ENCODE data around the gene EML6.

The EML6 gene

DNA sequence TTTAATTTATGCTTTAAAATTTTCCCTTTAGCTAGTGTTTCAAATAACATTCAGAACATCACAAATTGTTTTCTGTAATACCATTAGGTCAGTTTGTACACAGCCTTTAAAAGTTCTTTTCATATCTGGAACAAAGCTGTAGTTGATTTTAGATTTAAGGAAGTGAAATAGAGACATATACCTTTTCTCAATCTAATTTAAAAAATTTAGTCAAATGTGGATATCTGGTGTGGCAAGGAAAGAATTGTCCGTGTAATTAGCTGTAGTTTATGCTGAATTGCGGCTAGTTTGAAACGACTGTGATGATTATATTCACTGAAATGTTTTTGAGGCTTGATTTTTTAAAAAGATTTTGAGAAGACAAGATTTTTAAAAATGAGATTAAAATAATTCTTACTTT, 59.9 kb downstream of the EML6 start:
- Mint-ChIP-seq H3K27ac (no peak overlapping the region), H3K4me1 (ENCODE audit: low read depth) (no peaks in the 10 kb centered on the region), H3K36me3 (ENCODE audit: low read depth) (no peaks in the 10 kb centered on the region), H3K9me3 (no peaks in the 10 kb centered on the region), H3K27me3 (ENCODE audit: low read depth) (no peaks in the 10 kb centered on the region), H3K4me3 (no peak overlapping the region)

GRCh38 chr2:54787270-54787669, 63.8 kb downstream of the EML6 start:
- H3K27ac Mint-ChIP-seq = no peak overlapping the region
- H3K9me3 Mint-ChIP-seq = no peaks in the 10 kb centered on the region
- no peaks in the 10 kb centered on the region for H3K4me1 Mint-ChIP-seq (ENCODE audit: low read depth)
- H3K27me3 Mint-ChIP-seq (ENCODE audit: low read depth) = no peaks in the 10 kb centered on the region
- no peak overlapping the region for H3K4me3 Mint-ChIP-seq
- no peaks in the 10 kb centered on the region for H3K36me3 Mint-ChIP-seq (ENCODE audit: low read depth)

DNA sequence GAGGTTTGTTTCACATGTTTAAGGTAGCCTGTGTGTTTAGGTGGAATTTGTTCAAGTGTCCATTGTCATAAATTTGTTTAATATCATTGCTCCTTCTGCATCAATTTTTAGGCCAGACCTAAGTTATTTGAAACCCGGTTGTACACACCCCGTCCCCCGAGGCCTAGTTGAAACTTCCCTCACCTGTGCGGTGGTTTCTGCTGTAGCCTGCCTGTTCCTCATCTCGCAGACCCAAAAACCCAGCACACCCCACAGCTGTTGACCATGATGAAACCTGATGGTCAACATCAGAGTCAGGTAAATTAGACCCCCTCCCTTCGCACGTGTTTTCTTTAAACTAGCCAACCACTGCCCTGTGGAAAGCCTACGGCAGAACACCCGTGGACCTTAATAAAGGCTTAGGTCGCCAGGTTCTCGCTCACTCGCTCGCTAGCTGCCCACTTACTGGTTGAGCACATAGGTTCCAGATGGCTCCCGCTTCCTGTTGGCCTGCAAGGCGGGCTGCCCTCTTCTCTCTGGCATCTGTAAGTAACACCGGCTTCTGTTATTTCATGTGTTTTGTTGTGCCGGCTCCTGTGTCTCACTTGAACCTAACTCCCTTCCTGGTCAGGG, 64.4 kb downstream of the EML6 start:
- Mint-ChIP-seq H3K27ac (no peak overlapping the region), H3K4me1 (ENCODE audit: low read depth) (no peaks in the 10 kb centered on the region), H3K9me3 (no peaks in the 10 kb centered on the region), H3K36me3 (ENCODE audit: low read depth) (no peaks in the 10 kb centered on the region), H3K4me3 (no peak overlapping the region), H3K27me3 (ENCODE audit: low read depth) (no peaks in the 10 kb centered on the region)

DNA sequence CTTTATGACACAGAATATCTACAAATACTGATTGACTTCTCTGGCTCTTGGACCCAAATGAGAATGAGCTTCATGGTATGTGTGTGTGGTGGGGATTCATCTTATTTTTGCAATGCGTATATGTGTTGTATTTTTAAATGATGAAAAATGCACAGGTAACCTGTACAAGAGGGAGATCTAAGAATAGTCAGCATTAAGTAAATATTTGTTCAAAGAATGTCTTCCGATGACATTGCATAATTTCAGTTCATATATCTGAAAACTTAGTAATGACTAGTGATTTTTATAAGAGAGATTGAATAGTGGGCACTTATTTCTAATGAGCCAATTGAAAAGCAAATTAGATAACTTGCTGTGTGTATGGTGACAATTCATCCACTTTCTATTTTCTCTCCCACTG, 66.4 kb downstream of the EML6 start:
- Mint-ChIP-seq H3K4me3 (no peak overlapping the region), H3K9me3 (no peaks in the 10 kb centered on the region), H3K27me3 (ENCODE audit: low read depth) (peaks cover 3% of the 10 kb centered on the region)

DNA sequence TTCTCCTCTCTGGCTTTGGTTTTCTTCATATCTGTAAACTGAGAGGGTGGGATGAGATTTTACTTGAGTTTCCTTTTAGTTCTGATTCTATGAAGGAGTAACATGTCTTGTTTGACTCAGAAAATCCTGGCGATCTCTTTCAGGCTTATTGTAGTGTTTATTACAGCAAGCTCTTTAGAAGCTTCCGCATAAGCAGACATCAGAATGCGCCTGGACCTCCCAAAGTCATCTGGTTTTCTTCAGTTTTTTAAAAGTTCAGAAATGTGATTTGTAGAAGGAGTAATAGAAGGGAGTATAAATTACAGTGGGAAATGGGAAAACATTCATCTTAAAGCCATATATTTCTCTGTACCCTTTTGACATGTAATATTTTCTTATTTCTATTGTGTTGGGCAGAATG, 68.4 kb downstream of the EML6 start:
- no peak overlapping the region for H3K27ac Mint-ChIP-seq
- no peaks in the 10 kb centered on the region for H3K36me3 Mint-ChIP-seq (ENCODE audit: low read depth)
- no peaks in the 10 kb centered on the region for H3K4me1 Mint-ChIP-seq (ENCODE audit: low read depth)
- H3K4me3 Mint-ChIP-seq = no peak overlapping the region
- peaks cover 3% of the 10 kb centered on the region for H3K27me3 Mint-ChIP-seq (ENCODE audit: low read depth)
- H3K9me3 Mint-ChIP-seq = no peaks in the 10 kb centered on the region

More for the DNA sequence above, 66.4 kb downstream of the EML6 start:
- no peak overlapping the region for H3K27ac Mint-ChIP-seq
- H3K36me3 Mint-ChIP-seq (ENCODE audit: low read depth) = no peaks in the 10 kb centered on the region
- H3K4me1 Mint-ChIP-seq (ENCODE audit: low read depth) = no peaks in the 10 kb centered on the region

GRCh38 chr2:54797307-54797706, 73.8 kb downstream of the EML6 start:
- H3K36me3 Mint-ChIP-seq (ENCODE audit: low read depth) = no peaks in the 10 kb centered on the region
- no peak overlapping the region for H3K4me3 Mint-ChIP-seq
- H3K27me3 Mint-ChIP-seq (ENCODE audit: low read depth) = peaks cover 3% of the 10 kb centered on the region
- no peak overlapping the region for H3K27ac Mint-ChIP-seq
- no peaks in the 10 kb centered on the region for H3K9me3 Mint-ChIP-seq
- H3K4me1 Mint-ChIP-seq (ENCODE audit: low read depth) = no peaks in the 10 kb centered on the region

GRCh38 chr2:54801352-54801751, 77.9 kb downstream of the EML6 start:
- Mint-ChIP-seq H3K27ac (no peak overlapping the region), H3K36me3 (ENCODE audit: low read depth) (no peaks in the 10 kb centered on the region), H3K4me3 (no peak overlapping the region), H3K27me3 (ENCODE audit: low read depth) (no peaks in the 10 kb centered on the region), H3K4me1 (ENCODE audit: low read depth) (peaks cover 2% of the 10 kb centered on the region), H3K9me3 (peaks cover 5% of the 10 kb centered on the region)

DNA sequence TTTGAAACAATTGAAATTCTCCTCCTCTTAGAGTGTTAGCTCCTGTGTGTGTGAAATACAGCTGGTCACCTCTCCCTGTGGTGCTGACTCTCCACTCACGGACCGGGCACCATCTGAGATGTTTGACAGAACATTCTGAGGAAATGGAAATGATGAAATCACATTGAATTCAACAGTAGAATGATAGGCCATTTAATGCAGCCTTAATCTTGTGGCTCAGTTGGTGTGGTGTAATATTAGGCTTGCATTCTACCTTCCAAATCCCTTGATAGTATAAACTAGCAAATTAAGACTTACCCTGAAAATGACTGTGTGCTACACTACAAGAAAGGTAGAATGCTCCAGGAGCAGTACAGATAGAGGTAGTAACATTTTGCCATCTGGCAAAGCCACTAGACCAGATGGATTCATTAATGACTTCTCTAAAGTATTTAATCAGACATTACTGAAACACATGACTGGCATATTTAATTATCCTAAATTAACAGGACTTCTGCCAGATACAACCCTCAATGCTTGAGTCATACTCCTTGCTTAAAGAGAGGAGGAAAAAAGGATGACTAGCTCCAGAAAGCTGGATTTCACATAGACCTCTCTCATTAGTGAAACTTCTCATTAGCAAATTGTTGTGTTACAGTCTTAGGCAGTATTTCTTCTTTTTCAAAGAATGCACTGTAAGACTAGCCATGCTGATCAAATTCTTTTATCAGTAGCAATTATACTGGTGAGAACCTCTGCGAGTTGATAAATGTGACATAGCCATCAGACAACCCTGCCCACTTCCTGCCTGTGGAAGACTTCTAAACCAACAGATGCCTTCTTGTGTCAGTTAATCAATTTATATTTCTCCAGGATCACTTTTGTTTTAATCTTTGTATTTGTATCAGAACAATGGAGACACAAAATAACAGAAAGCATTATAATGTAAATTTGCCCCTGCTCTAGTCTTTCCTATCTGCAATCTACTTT, 80.6 kb downstream of the EML6 start:
- H3K4me1 Mint-ChIP-seq (ENCODE audit: low read depth) = peaks cover 2% of the 10 kb centered on the region
- H3K9me3 Mint-ChIP-seq = peaks cover 5% of the 10 kb centered on the region
- no peak overlapping the region for H3K27ac Mint-ChIP-seq
- no peak overlapping the region for H3K4me3 Mint-ChIP-seq
- H3K36me3 Mint-ChIP-seq (ENCODE audit: low read depth) = no peaks in the 10 kb centered on the region
- H3K27me3 Mint-ChIP-seq (ENCODE audit: low read depth) = no peaks in the 10 kb centered on the region

DNA sequence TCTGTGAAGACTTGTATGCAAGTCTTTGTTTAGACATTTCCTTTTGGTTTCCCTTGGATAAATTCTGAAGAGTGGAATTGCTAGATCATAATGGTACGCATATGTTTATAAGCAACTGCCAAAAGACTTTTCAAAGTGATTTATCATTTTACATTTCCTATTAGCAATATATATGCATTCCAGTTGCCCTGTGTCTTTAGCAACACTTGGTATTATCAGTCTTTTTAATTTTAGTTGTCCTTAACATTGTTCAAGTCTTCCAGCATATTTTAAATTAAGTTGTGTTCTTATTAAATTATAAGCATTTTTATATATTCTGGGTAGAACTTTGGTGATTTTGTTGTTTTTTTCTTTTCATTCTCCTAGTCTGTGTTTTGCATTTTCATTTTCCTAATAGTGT, 81.8 kb downstream of the EML6 start:
- H3K4me1 Mint-ChIP-seq (ENCODE audit: low read depth) = peaks cover 2% of the 10 kb centered on the region

DNA sequence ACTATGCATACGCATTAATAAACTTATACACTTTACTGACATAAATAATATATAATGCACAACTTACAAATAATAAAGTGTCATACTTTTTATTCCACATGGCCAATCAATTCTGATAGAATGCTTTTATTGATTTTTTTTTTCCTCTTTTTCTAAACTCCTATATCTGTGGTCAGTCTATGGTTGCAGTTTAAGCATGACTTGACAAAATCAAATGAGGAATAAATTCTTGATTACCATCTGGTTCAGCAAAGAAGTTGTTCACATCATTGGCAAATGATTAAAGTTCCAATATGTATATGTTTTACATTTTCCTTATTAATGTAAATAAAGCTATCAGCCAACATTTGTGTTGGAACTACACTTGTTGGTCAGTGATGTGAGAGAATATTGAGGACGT, 83.5 kb downstream of the EML6 start:
- H3K27ac Mint-ChIP-seq = no peak overlapping the region
- peaks cover 5% of the 10 kb centered on the region for H3K9me3 Mint-ChIP-seq
- H3K4me1 Mint-ChIP-seq (ENCODE audit: low read depth) = peaks cover 2% of the 10 kb centered on the region
- H3K36me3 Mint-ChIP-seq (ENCODE audit: low read depth) = no peaks in the 10 kb centered on the region
- peaks cover 9% of the 10 kb centered on the region for H3K27me3 Mint-ChIP-seq (ENCODE audit: low read depth)
- no peak overlapping the region for H3K4me3 Mint-ChIP-seq

More for the DNA sequence above, 81.8 kb downstream of the EML6 start:
- H3K4me3 Mint-ChIP-seq = no peak overlapping the region
- H3K27ac Mint-ChIP-seq = no peak overlapping the region
- no peaks in the 10 kb centered on the region for H3K27me3 Mint-ChIP-seq (ENCODE audit: low read depth)
- H3K36me3 Mint-ChIP-seq (ENCODE audit: low read depth) = no peaks in the 10 kb centered on the region
- peaks cover 5% of the 10 kb centered on the region for H3K9me3 Mint-ChIP-seq

GRCh38 chr2:54808661-54809060, 85.2 kb downstream of the EML6 start:
- no peaks in the 10 kb centered on the region for H3K36me3 Mint-ChIP-seq (ENCODE audit: low read depth)
- H3K4me1 Mint-ChIP-seq (ENCODE audit: low read depth) = no peaks in the 10 kb centered on the region
- no peak overlapping the region for H3K27ac Mint-ChIP-seq
- peaks cover 11% of the 10 kb centered on the region for H3K27me3 Mint-ChIP-seq (ENCODE audit: low read depth)
- H3K4me3 Mint-ChIP-seq = no peak overlapping the region
- H3K9me3 Mint-ChIP-seq = peaks cover 5% of the 10 kb centered on the region

DNA sequence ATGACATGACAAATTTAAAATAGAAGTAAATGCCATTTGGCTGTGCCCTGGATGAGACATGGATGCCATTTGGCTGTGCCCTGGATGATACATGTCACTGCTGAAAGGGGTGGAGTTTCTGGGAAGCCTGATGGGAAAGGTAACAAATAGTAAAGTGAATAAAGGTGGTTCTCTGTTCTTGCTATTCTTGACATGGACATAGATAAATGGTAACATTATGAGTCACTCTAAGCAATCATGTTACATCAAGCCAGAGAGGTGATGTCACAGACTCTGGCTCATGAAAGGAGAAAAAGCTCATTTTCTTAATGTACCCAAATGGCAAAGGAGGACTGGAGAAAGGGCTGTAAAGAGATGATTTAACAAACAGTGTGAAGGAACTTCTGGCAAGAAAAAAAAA, 86.4 kb downstream of the EML6 start:
- H3K9me3 Mint-ChIP-seq = peaks cover 5% of the 10 kb centered on the region
- H3K4me3 Mint-ChIP-seq = no peak overlapping the region
- no peaks in the 10 kb centered on the region for H3K36me3 Mint-ChIP-seq (ENCODE audit: low read depth)
- peaks cover 20% of the 10 kb centered on the region for H3K27me3 Mint-ChIP-seq (ENCODE audit: low read depth)
- H3K4me1 Mint-ChIP-seq (ENCODE audit: low read depth) = peaks cover 2% of the 10 kb centered on the region
- no peak overlapping the region for H3K27ac Mint-ChIP-seq

DNA sequence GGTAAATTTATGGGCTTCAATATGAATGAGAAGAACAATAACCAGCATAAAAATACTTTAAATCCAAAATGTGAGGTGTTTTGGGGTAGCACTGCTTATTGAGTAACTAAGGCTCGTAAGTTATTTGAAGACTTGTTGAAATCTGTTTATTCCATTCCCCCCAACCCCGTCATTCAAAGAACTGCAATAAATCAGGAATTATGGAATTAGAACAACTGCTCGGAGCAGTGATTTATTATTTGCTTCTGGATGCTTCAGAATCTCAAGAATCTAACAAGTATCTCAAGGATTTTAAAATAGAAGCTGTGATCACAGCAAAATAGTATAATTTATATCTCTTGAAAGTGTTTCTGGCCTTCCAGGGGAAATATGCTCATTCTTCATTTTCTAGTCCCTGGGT, 86.8 kb downstream of the EML6 start:
- H3K36me3 Mint-ChIP-seq (ENCODE audit: low read depth) = no peaks in the 10 kb centered on the region
- peaks cover 5% of the 10 kb centered on the region for H3K9me3 Mint-ChIP-seq
- H3K4me3 Mint-ChIP-seq = no peak overlapping the region
- H3K27ac Mint-ChIP-seq = no peak overlapping the region
- peaks cover 2% of the 10 kb centered on the region for H3K4me1 Mint-ChIP-seq (ENCODE audit: low read depth)
- peaks cover 20% of the 10 kb centered on the region for H3K27me3 Mint-ChIP-seq (ENCODE audit: low read depth)

DNA sequence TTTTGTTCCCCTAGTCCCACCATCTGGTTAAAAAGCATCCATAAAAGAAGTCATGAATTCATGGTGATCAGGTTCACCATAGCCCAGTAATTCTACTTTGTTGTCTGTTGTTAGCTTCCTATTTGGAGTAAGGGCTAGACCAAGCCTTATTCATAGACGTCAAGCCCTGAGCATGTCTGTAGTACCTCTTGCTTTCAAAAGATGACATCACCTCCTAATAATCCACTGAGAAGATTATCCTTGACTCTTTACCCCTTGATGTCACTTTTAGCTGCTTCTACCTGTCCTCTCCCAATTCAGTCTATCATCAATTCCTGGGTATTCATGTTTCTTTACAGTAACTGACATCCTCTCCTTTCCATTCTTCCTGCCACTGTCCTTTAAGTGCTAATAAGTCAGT, 90.1 kb downstream of the EML6 start:
- Mint-ChIP-seq H3K4me3 (no peak overlapping the region), H3K27ac (no peak overlapping the region), H3K9me3 (no peaks in the 10 kb centered on the region), H3K36me3 (ENCODE audit: low read depth) (no peaks in the 10 kb centered on the region), H3K4me1 (ENCODE audit: low read depth) (peaks cover 2% of the 10 kb centered on the region), H3K27me3 (ENCODE audit: low read depth) (peaks cover 30% of the 10 kb centered on the region)

All from T-helper 1 cell treated with Interleukin-12 subunit alpha and Interleukin-12 subunit beta and Interleukin-4 antibody, amounts not matched to agents 30 μg/mL and 1 μg/mL, for 36 hours (primary cell).